ENCODE results near the gene CRACDL. TPM values are rescaled to one million over a fixed set of nuclear protein-coding genes. Genes with fewer than 3 reads are reported as not detected.

The CRACDL gene
- total and polyA plus RNA-seq, 2 donors (not counting 3 experiments of a cell fraction or from before 2014, with no cell fraction given): 0.92 to 6.3 TPM

DNA sequence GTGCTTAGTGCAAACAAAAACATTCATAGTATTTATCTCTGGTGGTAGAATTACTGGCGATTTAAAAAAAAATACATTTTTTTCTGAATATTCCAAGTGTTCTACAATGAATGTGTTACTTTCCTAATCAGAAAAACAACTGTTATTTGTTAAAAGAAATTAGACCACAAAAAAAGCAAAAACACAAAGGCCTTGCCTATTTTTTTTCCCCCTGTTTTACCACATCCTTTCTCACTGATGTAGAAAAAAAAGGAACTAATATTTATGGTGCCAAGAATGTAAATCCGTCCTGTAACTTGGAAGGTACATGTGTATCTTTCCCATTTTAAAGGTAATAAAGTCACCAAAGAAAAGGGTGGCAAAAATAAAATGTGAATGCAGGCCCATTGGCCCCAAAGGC, 176.7 kb downstream of the CRACDL start:
- Histone ChIP-seq H3K4me3 (replicated peaks in 1 of 3; ENCODE audit: insufficient read depth in 1 of 3, low read depth in 1 of 3, low read length in 3 of 3) (no peak overlapping the region), H2AFZ (ENCODE audit: low read depth, low read length) (no peak overlapping the region), H3K4me2 (ENCODE audit: insufficient read depth, low read length) (no peak overlapping the region), H3K4me1 (ENCODE audit: control insufficient read depth, extremely low read depth, insufficient read depth, low read length) (peaks cover 20% of the 10 kb centered on the region), H4K20me1 (replicated peaks; ENCODE audit: control insufficient read depth, extremely low read depth, insufficient read depth, low read length) (no peaks in the 10 kb centered on the region), H3K79me2 (ENCODE audit: control insufficient read depth, insufficient read depth, low read length) (no peaks in the 10 kb centered on the region), H3K9ac (replicated peaks; ENCODE audit: extremely low read depth, insufficient read depth, low read length) (no peak overlapping the region), H3K9me3 (replicated peaks; ENCODE audit: control insufficient read depth, insufficient read depth, low read length) (no peaks in the 10 kb centered on the region), H3K27ac (ENCODE audit: insufficient read depth, low read depth, low read length) (no peak overlapping the region), H3K36me3 (ENCODE audit: control insufficient read depth in 2 of 2, extremely low read depth in 1 of 2, insufficient read depth in 2 of 2, low read length in 2 of 2) (no peaks in the 10 kb centered on the region), H3K9me1 (replicated peaks; ENCODE audit: control insufficient read depth, extremely low read depth, insufficient read depth, low read length) (no peaks in the 10 kb centered on the region), H3K27me3 (ENCODE audit: control insufficient read depth in 2 of 2, insufficient read depth in 2 of 2, low read length in 2 of 2) (no peaks in the 10 kb centered on the region)
- intact Hi-C loops (cut with micrococcal nuclease) (loop anchor here (2.0 to 10.0 kb wide), 3 partner anchors 63 to 575 kb away; partner anchors contain the start of genes EIF5B and TXNDC9), dilution Hi-C loops (cut with MboI; ENCODE audit: extremely low pct_ligation_motif_present, low sequenced_read_pairs) (no loop called here)
- no peak for DNase-seq (ENCODE audit: low read depth, low spot score)
- TF ChIP-seq MYC (IDR thresholded peaks at IDR 0.05; ENCODE audit: low read depth, low read length): no peak
- no peak for TF ChIP-seq CTCF (IDR thresholded peaks at IDR 0.05; ENCODE audit: extremely low read depth in 1 of 2, insufficient read depth in 1 of 2, low read depth in 1 of 2, low read length in 2 of 2)
- TF ChIP-seq, protein P1, sequence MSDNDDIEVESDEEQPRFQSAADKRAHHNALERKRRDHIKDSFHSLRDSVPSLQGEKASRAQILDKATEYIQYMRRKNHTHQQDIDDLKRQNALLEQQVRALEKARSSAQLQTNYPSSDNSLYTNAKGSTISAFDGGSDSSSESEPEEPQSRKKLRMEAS (IDR thresholded peaks at IDR 0.05; ENCODE audit: insufficient read depth, insufficient read length): no peak
- TF ChIP-seq FOS (IDR thresholded peaks at IDR 0.05; ENCODE audit: borderline replicate concordance, insufficient read depth, low read length): no peak
- no peak for TF ChIP-seq GATA2 (IDR thresholded peaks at IDR 0.05; ENCODE audit: insufficient read depth, insufficient read length, low read depth, low read length)
- no peak for TF ChIP-seq EZH2 (IDR thresholded peaks at IDR 0.05; ENCODE audit: borderline replicate concordance, low read depth, low read length, severe bottlenecking)
- no peak for TF ChIP-seq JUN (IDR thresholded peaks at IDR 0.05; ENCODE audit: borderline replicate concordance, insufficient read depth, insufficient read length, low read depth)
- TF ChIP-seq POLR2A (IDR thresholded peaks at IDR 0.05; ENCODE audit: low read depth, low read length): no peak
- TF ChIP-seq POLR2AphosphoS5 (IDR thresholded peaks at IDR 0.05; ENCODE audit: insufficient read depth, low read depth, low read length): no peak
- ChIA-PET CTCF (interaction anchor here (1.1 to 3.2 kb wide), 4 partner anchors 12 to 43 kb away, joined by 3 to 17 read pairs (median 6); partner anchors contain the start of gene MGAT4A), POLR2A (no interaction called here)
- BruUV-seq (replicated peaks): no TSS peak
- no peak for FAIRE-seq
